GM21825 (cell line): ENCODE results near the gene ARID3B.
"Not testable (repeated sequence)": the region's sequence is repeated elsewhere in the genome, so short reads cannot be mapped to it uniquely, and the experiment has no call there.

ENCODE experiments used
- ATAC-seq: cut with Tn5 transposase; IDR thresholded peaks from one replicate; pipeline ENCODE4 v1.9.1; 2021; ENCODE audit warnings: mild to moderate bottlenecking, moderate library complexity; ENCODE audit not compliant: unreplicated experiment

Gene ARID3B

GRCh38 chr15:74531144-74531811 is 9.7 kb upstream of the ARID3B start:
- ATAC-seq: no peak

- ATAC-seq: no peak
Measured at GRCh38 chr15:74535388-74536084, 5.5 kb upstream of the ARID3B start.

GRCh38 chr15:74537736-74538135 is 3.3 kb upstream of the ARID3B start:
- ATAC-seq: no peak

GRCh38 chr15:74539521-74539920 is 1.5 kb upstream of the ARID3B start:
- ATAC-seq: not testable (repeated sequence)

GRCh38 chr15:74540161-74540760 is 759 bp upstream of the ARID3B start:
- ATAC-seq: no peak

GRCh38 chr15:74541494-74542165 is 610 bp downstream of the ARID3B start:
- peak; percentile 35 for ATAC-seq

GRCh38 chr15:74542166-74543042 is 1.4 kb downstream of the ARID3B start:
- ATAC-seq: no peak

- ATAC-seq: no peak
Measured at GRCh38 chr15:74543043-74543422, 2.0 kb downstream of the ARID3B start.

- ATAC-seq: no peak
Measured at GRCh38 chr15:74543583-74543982, 2.6 kb downstream of the ARID3B start.

- ATAC-seq: no peak
Measured at GRCh38 chr15:74545086-74545485, 4.1 kb downstream of the ARID3B start.

- ATAC-seq: peak; percentile 60
Measured at GRCh38 chr15:74545776-74546656, 5.0 kb downstream of the ARID3B start.

- no peak for ATAC-seq
Measured at GRCh38 chr15:74547616-74548015, 6.6 kb downstream of the ARID3B start.

- no peak for ATAC-seq
Measured at GRCh38 chr15:74548241-74548640, 7.2 kb downstream of the ARID3B start.

- no peak for ATAC-seq
Measured at GRCh38 chr15:74549816-74550215, 8.8 kb downstream of the ARID3B start.

- no peak for ATAC-seq
Measured at GRCh38 chr15:74551714-74552113, 10.7 kb downstream of the ARID3B start.

GRCh38 chr15:74552773-74553441 is 11.9 kb downstream of the ARID3B start:
- ATAC-seq: no peak

GRCh38 chr15:74555192-74555591 is 14.2 kb downstream of the ARID3B start:
- no peak for ATAC-seq

- ATAC-seq: no peak
Measured at GRCh38 chr15:74558706-74559105, 17.7 kb downstream of the ARID3B start.

GRCh38 chr15:74563442-74563841 is 22.4 kb downstream of the ARID3B start:
- no peak for ATAC-seq
